ENCODE data around the gene ALOXE3.

The ALOXE3 gene

DNA sequence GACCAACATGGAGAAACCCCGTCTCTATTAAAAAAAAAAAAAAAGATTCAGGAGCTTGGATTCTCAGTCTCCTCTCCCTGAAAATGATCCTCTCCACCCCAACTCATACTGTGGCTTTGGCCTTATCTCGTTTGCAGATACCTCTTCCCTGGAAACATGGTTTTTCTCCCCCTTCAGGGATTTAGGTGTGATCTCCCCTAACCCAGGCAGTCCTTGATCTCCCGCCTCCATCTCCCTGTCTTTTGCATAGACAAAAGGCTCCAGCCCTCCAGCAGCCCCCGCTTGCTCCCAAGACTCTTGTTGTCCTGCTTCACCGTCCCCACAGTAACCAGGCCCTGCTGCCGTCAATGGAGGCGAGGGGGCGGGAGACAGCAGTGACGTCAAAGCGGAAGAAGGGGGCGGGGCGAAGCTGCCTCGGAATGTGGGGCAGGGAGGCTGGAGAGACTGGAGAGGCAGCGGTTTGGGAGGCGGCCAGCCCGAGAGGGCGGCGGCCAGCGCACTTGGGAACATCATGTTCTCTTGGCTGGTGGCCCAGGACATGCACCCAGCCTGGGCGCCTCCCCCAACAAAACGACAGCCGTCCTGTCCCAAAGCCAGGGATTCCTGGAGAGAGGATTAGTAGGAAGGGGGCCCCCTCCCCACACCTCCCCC, 35.8 kb upstream of the ALOXE3 start:
- DNase-seq (ENCODE audit: low read depth, low spot score), result peak; percentile 97

GRCh38 chr17:8153525-8153956, 35.2 kb upstream of the ALOXE3 start:
- DNase-seq (ENCODE audit: low read depth, low spot score), result peak; percentile 46

DNA sequence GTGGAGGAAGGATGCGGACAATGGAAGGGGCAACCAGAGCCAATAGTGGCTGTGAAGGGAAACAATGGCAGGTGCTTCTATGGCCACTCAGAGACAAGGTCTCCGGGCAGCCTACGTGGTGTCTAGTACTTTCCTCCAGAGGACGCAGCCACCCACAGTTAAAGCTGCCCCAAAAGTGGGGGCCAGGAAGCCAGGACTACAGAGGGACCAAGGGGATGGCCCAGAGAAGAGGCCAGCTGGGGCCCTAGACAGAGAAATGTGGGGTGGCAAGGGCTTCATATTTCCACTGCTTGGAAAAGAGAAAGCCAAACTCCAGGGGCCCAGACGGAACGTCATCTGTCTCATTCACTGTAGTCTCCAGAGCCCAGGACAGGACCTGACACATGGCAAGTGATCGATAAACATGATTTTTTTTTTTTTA, 34.7 kb upstream of the ALOXE3 start:
- no peak for DNase-seq (ENCODE audit: low read depth, low spot score)

- DNase-seq (ENCODE audit: low read depth, low spot score), result peak; percentile 95
These were observed 33.9 kb upstream of the ALOXE3 start, which contains the start of gene PER1 for GRCh38 chr17:8152112-8152775. PER1 (minus strand) TSS chr17:8152404; CDS start chr17:8150706, 1,698 bp downstream.

- DNase-seq (ENCODE audit: low read depth, low spot score), result peak; percentile 43
These were observed 33.4 kb upstream of the ALOXE3 start for GRCh38 chr17:8151641-8152111.

GRCh38 chr17:8151120-8151640, 32.9 kb upstream of the ALOXE3 start:
- peak; percentile 88 for DNase-seq (ENCODE audit: low read depth, low spot score)

GRCh38 chr17:8150194-8151119, 32.1 kb upstream of the ALOXE3 start:
- no peak for DNase-seq (ENCODE audit: low read depth, low spot score)

DNA sequence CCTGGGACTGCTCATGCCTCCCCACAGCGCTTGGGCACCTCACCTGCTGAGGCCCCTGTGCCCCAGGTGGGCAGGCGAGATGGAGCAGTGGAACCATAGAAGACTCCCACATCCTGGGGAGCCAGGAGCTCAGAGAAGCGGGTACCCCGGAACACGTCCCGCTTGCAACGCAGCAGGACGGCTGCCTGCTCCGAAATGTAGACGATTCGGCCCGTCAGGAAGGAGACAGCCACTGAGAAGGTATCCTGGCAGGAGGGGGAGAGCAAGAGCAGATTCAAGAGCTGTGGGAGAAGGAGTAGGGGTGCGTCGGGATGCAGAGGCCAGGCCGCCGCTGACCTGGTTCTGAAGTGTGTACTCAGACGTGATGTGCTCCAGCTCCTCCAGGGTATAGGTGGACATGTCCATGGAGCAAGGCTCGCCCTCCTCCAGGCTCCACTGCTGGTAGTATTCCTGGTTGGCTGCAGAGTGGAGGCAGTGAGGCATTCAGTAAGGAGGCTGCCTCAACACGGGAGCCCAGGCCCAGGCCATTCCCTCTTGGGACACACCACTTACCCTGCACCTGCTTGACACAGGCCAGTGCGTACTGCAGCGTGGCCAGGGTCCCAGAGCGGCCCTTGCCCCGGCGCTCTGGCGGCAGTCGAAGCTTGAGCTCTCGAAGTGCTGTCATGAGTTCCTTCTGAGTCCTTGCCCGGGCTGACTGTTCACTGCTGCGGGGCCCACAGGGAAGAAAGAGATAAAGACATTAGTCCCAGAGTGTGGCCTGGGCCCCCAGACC, 31.3 kb upstream of the ALOXE3 start:
- DNase-seq (ENCODE audit: low read depth, low spot score), result no peak

- DNase-seq (ENCODE audit: low read depth, low spot score), result no peak
These were observed 30.2 kb upstream of the ALOXE3 start for GRCh38 chr17:8148560-8148959.

GRCh38 chr17:8147805-8148404, 29.6 kb upstream of the ALOXE3 start:
- no peak for DNase-seq (ENCODE audit: low read depth, low spot score)

GRCh38 chr17:8147141-8147804, 29.0 kb upstream of the ALOXE3 start:
- DNase-seq (ENCODE audit: low read depth, low spot score), result no peak

GRCh38 chr17:8146381-8147140, 28.2 kb upstream of the ALOXE3 start:
- DNase-seq (ENCODE audit: low read depth, low spot score), result no peak

- DNase-seq (ENCODE audit: low read depth, low spot score), result no peak
These were observed 27.5 kb upstream of the ALOXE3 start for GRCh38 chr17:8145811-8146210.

DNA sequence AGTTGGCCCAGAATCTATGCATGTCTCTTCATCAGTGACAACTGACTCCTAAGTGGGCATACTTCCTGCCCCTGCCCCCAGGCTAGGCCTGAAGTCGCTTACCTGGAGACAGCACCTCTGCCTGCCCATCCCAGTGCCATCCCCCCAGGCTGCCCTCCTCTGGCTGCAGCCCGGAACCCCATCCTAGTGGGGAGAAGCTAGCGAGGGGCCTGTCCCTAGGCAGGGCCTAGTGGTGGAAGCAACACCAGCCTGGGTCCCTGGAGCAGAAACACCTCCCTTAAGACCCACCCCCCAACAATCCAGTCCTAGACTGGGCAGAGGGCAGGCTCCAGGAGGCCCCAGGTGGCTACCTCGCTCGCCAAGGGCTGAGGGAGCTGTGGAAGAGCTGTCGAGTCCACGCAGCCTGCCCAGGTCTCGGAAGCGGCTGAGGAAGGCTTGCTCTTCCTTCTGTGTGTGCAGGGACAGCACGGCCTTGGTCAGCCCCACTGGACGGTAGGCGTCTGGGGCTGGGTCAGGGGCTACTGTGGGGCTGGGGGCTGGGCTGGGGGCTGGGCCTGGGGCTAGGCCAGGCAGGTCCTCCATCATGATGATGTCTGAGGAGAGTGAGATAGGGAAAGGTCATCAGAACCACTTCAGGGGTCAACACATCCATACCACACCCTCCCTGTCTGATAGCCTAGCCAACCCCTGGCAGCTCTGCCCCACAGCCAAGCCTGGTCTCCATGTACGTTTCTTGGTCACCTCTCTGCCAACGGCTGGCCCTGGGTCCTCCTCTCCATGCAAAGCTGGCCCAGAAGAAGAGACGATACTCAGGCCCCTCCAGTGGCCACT, 26.3 kb upstream of the ALOXE3 start:
- DNase-seq (ENCODE audit: low read depth, low spot score), result no peak

- no peak for DNase-seq (ENCODE audit: low read depth, low spot score)
These were observed 25.5 kb upstream of the ALOXE3 start for GRCh38 chr17:8143581-8144400.

GRCh38 chr17:8142887-8143580, 24.7 kb upstream of the ALOXE3 start:
- DNase-seq (ENCODE audit: low read depth, low spot score), result no peak

All from ELF-1 (cell line).